GM18870 (cell line): ENCODE measurements around the gene ABHD5.

Experiments
- ATAC-seq: cut with Tn5 transposase; IDR thresholded peaks from one replicate; pipeline ENCODE4 v1.9.1; 2021; ENCODE audit warnings: moderate library complexity; ENCODE audit not compliant: unreplicated experiment

ABHD5 gene

GRCh38 chr3:43753741-43754715, 63.3 kb downstream of the ABHD5 start:
- no peak for ATAC-seq

GRCh38 chr3:43755516-43756200, 64.9 kb downstream of the ABHD5 start:
- no peak for ATAC-seq

- ATAC-seq = no peak
Observed at GRCh38 chr3:43757666-43758321, 67.1 kb downstream of the ABHD5 start.

DNA sequence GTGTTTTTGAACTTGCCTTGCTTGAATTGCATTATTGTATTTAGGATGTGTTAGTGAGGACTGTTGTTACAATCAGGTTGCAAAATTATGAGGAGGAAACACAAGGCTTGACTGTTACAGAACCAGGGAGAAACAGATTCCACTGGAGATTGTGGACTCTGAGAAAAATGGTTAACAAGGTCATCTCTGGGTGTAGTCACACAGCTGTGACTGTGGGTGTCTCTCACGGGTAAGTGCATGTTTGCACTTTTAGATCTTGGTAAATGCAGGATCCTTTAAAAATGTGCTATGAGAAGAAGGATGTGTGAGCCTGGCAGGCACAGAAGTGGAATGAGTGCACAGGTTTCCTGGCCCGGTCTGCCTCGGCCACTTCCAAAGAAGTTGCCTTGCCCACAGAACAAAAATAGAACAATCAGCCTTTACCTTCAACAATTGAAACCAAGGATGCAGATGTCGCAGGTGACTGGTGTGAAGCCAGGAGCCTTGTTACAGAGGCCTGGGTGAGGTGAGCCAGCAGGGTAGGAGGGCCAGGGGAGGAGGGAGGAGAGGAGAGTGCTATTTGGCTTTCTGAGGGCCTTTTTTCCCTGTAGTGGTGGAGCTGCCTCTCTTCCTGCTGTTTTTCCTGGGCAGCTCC, 68.0 kb downstream of the ABHD5 start:
- ATAC-seq = no peak

DNA sequence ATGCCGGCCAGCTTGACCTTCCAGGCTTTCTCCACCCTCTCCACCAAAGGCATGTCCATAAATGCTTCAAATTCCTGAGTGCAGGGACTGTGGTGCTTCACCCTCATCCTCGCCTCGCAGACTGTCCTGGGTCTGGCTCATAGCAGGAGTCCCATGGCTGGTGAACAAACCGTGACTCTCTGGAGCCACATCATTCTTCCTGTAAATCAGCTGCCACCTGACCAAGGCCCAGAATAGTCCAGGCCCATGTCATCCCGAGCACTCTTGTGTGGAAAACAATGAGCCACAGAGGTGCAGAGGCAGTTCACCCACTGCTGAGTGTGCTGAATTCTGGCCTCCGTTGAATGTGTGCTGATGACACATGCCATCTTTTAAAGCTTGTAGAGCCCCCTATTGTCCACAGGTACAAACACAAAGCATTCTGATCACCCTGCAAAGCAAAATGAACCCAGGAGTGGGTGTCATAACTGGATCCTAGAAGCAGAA, 68.6 kb downstream of the ABHD5 start:
- ATAC-seq = no peak

DNA sequence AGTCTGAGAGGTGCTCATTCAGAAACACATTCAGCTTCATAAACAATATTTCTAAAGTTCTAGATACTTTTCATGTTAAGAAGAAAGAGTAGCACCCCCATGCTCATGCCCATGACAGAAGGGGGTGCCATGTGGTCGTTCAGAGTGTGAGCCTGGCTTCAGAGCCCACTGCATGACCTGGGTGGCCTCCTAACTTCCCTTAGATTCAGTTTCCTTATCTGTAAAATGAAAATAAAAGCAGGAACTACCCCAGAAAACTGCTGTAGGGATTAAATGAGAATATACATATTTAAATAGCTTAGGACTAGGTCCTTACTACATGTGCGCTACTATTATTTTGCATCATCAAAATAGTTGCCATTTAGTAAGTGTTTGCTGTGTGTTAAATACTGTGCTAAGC, 69.2 kb downstream of the ABHD5 start:
- ATAC-seq = no peak

GRCh38 chr3:43760938-43761337, 70.2 kb downstream of the ABHD5 start:
- ATAC-seq = no peak

- ATAC-seq = no peak
Observed at GRCh38 chr3:43762451-43762850, 71.7 kb downstream of the ABHD5 start.

DNA sequence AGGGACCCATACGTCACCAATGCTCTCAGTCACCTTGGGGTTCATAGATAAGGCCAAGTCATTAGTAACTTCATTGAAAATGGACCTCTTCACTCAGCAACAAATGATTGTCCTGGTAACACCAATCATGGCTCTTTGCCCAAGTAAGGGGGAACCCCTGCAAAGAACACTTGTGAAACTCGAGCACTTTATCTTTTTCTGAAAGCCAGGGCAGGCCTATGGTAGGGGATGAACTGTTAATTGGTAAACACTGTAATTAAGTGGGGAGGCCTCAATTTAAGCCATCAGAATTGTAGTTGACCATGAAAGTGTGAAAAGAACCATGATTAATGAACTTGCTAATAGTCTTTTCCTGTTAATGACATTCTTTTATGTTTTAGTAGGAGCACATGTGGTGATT, 73.3 kb downstream of the ABHD5 start:
- no peak for ATAC-seq

- ATAC-seq = no peak
Observed at GRCh38 chr3:43764471-43764870, 73.7 kb downstream of the ABHD5 start.

DNA sequence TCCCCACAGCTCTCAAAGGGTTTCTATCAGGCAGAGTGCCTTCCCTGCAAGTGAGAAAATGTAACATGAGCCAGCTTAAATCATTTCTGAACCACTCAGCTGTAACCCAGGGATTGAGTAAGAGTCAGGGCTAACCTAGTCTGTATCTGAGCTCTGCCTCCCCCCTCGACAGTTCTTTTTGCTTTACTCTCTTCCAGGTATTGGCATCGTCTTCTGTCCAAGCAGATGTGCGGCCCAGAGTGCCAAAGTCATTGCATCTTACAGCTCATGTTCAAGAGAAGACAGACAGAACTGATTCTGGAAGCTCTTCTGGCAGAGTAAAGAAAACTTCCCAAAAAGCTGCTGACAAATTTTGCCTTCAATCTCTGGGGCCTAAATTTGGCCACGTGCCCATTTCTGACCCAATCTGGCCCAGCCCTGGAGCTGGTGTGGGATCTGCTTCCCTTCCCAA, 74.8 kb downstream of the ABHD5 start:
- ATAC-seq = no peak

GRCh38 chr3:43766672-43767465, 76.1 kb downstream of the ABHD5 start:
- ATAC-seq = no peak

DNA sequence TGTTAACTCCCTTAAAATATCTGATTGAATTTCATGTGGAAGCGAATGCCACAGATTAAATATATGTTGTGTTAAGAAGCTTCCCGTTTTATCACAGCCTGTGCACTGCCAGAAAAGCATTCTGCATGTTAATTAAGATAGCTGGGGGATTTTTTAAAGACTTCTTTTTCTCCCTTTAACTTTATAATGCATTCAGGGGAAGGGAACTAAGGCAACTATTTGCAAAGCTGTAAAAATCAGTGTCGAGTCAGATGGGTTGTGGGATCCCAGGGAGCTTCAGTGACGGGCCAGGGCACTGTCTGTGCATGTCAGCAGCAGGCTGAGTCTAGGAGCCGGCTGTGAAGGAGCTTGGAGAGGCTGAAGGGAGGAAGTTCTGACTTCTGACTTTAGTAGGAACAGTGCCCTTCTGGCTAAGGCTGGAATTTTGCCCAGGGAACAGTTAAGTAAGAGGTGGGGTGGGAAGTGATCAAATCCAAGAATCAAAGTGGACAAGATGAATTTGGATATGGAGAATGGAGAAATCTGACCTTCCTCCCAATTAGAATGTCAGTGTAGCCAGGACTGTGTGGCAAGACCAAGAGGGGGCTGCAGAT, 77.7 kb downstream of the ABHD5 start:
- ATAC-seq = no peak

GRCh38 chr3:43769097-43769884, 78.6 kb downstream of the ABHD5 start:
- peak; percentile 64 for ATAC-seq

DNA sequence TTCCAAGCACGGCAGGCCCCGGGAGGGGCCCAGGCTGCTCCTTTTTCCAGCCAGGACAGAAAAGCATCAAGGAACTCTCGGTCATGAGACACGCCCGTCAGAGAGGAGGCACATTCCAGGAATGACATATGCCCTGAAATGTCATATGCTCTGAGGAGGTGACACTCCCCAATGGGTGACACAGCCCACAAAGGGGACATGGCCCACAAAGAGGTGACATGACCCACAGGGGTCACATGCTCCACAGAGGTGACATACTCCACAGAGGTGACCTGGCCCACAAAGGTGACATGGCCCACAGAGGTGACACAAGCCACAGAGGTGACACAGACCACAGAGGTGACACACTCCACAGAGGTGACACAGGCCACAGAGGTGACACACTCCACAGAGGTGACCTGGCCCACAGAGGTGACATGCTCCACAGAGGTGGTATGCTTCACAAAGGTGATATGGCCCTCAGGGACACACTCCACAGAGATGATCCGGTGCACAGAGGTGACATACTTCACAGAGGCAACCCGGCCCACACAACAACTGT, 79.2 kb downstream of the ABHD5 start:
- ATAC-seq = no peak

DNA sequence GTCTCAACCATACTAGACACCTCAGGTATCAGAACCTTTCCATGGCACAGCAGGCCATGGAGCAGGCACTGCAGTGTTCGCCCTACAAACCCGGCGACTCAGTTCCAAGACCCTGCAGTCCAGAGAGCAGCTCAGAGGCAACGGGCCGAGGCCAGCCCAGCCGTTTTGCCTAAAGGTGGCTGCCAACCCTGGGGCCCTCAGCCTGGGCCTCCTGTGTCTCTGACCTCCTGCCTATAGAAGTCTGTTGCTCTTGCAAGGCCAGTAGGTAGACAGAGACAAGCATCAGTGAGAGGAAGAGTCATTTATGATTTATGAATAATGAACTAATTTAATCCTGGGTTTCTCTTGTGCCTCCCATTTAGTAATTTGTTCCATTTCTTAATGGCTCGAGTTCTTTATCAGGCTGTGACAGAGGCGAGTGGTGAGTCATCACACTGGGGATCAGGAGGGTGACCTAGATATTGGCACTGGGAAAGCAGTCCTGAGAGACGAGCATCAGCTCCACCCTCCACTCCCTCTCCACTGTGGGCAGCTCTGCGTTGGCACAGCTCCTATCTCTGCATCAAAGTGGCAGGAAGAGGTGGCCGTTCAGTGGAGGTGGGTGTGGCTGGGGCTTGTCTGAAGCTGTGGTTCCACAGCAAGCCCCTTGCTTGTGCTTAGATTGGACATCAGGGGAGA, 79.8 kb downstream of the ABHD5 start:
- no peak for ATAC-seq

GRCh38 chr3:43771610-43772009, 80.9 kb downstream of the ABHD5 start:
- ATAC-seq = no peak
